ENCODE results near the gene DDX28.
"Not testable (repeated sequence)": the region's sequence is repeated elsewhere in the genome, so short reads cannot be mapped to it uniquely, and the experiment has no call there.

DDX28 gene

DNA sequence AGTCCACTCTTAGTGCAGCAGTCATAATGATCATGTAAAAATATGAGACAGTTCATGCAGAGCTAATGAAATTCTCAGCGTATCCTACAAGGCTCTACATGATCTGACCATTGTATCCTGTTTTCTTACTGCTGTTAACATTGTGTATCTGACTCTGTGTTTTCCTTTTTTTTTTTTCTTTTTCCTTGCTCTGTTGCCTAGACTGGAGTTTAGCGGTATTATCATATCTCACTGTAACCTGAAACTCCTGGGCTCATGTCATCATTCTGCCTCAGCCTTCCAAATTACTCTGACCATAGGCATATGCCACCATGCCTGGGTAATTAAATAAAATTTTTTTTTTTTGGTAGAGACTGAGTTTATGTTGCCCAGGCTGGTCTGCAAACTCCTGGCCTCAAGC is 12.2 kb upstream of the DDX28 start:
- no peak for DNase-seq

DNA sequence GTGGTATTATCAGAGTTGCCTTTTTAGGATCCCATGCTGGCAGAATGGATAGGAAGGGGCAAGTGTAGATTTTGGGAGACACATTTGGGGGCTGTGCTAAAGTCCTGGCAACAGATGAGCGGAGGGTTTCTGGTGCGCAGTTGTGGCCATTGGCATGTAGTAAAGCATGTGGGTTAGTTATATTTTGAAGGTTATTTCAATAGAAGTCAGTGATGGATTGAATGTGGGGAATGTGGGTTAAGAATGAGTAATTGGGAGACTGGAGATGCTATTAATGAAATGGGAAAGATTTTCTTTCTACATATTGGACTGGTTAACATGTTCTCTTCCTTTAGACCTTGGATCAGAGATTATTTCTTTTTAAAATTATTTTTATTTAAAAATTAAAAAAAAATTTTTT is 10.1 kb upstream of the DDX28 start:
- DNase-seq = no peak

DNA sequence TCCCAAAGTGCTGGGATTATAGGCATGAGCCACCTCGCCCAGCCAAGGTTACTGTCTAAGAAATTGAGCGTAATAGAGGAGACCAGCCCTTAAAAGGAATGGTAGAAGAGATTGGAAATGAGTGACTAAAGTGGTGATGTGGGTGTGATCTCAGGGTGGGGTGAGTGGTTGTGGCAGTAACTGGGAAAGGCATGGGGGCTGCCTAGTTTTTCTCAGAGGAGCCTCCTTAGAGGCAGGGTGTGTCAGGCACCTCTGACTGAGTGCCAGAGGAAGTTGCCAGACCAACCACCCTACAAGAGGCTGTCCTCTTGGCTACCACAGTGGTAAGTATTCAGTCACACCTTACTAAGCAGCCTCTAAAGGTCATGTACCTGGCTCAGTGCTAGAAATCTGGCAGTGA is 8.9 kb upstream of the DDX28 start:
- DNase-seq = no peak

DNA sequence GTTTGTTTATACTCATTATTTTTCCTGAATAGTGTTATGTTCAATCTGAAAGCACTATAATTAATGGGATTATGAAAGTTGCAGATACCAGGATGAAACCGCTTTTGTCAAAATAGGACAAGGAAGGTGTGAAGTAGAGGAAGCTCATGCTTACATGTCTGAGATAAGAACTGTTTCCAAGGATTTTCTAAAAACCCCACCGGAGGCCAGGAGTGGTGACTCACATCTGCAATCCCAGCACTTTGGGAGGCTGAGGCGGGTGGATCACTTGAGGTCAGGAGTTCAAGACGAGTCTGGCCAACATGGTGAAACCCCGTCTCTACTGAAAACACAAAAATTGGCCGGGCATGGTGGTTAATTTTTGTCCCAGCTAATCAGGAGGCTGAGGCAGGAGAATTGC is 7.1 kb upstream of the DDX28 start:
- DNase-seq = not testable (repeated sequence)

DNA sequence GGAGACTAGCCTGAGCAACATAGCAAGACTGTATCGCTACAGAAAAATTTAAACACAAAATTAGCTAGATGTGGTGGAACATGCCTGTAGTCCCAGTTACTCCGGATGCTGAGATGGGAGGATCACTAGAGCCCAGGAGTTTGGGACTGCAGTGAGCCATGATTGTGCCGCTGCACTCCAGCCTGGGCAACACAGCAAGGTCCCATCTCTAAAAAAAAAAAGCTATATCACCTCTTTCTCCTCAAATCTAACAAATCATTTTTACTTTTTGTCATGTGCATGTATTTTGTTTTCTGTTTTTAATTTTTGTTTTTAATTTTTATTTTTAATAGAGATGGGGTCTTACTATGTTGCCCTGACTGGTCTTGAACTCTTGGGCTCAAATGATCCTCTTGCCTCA is 6.0 kb upstream of the DDX28 start:
- no peak for DNase-seq

DNA sequence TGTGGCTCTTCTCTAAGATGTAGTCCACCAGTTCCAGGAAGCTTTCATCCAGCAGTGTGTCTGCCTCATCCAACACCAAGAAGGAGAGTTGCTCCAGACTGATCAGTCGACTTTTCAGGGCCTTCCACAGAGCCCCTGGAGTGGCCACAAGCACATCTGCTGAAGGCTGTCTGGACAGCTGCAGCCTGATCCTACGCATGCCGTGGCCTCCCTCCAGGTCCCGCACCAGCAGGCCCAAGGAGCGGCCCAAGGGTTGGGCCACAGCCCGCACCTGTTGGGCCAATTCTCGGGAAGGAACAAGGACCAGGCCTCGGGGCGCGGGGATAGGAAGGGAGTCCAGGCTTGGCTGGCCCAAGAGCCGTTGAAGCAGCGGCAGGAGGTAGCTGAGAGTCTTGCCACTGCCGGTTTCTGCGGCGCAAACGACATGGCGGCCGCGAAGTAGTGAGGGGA is 729 bp downstream of the DDX28 start:
- no peak for DNase-seq

DNA sequence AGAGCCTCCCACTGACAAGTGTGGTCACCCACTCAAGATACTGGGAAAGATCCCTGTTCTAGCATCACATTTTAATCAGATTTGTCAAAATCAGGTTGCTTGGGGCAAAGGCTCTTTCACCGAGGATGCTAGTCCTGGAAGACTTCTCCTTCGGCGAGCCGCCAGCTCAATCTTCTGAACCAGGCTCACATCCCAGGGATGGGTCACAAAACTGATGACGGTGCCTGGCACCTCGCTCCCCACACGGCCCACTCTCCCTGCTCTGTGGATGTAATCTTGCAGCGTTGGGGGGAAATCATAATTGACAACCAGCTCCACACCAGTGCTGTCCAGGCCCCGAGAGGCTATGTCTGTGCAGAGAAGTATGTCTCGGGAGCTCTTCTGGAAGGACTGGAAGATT is 1.5 kb downstream of the DDX28 start:
- no peak for DNase-seq

DNA sequence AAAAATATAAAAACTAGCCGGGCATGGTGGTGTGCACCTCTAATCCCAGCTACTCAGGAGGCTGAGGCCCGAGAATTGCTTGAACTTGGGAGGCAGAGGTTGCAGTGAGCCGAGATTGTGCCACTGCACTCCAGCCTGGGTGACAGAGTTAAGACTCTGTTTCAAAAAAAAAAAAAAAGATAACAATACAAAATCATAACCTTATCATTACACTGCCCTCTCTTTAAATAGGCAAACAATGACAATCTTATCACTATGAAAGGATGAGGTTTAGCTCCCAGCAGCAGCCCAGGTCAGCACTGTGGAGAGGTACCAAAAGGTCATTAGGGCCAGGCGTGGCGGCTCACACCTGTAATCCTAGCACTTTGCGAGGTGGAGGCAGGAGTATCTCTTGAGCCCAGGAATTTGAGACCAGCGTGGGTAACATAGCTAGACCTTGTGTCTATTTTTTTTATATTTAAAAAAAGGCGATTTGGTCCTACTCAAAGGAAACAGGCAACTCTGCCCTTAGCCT is 3.8 kb downstream of the DDX28 start:
- DNase-seq = no peak

DNA sequence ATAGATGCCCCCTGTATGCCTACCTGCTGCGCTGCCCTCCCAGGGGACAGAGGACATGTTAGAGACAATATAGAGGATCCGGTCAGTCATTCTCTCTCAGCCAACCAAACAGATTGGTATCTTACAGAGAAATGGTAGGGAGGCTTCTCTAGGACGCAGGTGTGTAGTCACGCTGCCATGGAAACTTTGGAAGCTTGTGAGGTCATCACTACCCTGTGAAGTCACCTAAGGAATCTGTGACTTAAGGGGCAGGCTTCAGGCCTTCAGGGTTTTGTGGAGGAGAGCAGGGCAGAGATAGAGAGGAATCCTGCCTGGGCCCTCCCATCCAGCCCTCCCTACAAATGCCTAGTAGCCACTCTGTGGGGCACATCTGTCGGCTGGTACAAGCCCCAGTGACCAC is 7.4 kb downstream of the DDX28 start, which contains the start of gene DPEP2NB:
DPEP2NB (minus strand) TSS at position 231 of the 400 bp plus-strand sequence; CDS start at position 90, 141 bp downstream.
- DNase-seq = no peak

DNA sequence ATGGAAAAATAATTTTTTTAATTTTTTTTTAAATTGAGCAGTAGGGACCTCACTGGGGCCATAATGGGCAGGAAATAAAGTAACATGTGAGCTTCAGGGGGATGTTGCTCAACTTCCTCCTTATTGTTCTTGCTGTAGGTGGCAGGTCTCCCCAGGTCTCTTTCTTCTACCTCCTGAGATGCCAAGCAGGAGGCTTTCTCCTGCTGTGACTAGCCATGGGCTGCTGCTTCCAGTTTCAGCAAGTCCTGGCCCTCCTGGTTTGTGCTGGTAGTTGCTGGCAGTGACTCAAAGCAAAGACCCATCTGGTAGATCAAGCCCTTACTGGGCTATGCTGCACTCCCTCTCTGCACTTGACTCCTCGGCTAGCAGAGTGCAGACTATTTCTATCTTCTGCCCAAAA is 9.6 kb downstream of the DDX28 start:
- DNase-seq = no peak

DNA sequence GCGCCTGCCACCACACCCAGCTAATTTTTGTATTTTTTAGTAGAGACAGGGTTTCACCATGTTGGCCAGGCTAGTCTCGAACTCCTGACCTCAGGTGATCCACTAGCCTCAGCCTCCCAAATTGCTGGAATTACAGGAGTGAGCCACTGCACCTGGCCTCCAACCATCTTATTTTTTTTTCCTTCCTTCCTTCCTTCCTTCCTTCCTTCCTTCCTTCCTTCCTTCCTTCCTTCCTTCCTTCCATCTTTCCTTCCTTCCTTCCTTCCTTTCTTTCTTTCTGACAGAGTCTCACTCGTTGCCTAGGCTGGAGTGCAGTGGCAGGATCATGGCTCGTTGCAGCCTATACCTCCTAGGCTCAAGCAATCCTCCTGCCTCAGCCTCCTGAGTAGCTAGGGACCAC is 13.2 kb downstream of the DDX28 start:
- DNase-seq = not testable (repeated sequence)

DNA sequence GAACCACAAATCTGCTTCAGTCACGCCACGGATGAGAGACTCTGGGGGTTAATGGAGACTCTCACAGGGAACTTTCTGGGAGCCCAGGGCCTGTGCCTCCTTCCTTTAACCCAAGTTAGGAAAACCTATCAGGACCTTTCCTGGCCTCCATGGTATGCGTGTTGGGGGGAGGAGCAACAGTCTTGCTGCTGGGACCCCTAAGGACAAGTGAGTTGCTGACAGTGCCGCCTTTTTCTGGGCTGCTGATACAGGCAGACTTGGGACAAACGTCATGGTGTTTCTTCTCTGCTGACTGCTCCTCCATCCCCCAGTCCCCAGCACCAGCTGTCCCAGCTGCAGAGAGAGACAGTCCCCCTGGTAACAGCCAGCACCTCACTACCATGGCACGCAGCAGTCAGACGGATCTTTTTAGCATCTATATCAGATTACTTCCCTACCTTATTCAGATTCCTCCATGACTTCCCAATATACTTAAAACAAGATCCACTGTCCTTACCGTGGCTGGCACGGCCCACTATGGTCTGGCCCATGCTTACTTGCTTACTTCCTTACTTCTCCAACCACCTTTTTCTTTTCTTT is 13.8 kb downstream of the DDX28 start:
- DNase-seq = no peak

DNA sequence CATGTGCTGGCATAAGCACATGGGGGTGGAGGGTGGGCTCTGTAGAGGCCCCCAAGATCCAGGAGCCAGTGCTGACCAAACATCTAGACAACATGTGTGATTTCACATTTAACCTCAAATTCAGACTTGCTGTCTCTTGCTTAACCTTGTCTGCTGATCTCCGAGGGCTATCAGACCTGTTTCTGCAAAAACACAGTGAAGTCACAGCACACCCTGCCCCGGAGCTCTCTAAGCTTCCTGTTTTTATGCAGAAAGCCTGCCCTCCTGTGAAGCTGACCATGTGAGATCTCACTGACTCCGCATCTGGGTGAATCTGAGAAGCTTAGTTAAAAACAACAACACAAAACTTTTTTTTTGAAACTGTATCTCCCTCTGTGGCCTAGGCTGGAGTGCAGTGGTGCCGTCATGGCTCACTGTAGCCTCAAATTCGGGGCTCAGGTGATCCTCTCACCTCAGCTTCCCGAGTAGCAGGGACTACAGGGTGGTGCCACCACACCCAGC is 17.2 kb downstream of the DDX28 start:
- peak; percentile 5 for DNase-seq

DNA sequence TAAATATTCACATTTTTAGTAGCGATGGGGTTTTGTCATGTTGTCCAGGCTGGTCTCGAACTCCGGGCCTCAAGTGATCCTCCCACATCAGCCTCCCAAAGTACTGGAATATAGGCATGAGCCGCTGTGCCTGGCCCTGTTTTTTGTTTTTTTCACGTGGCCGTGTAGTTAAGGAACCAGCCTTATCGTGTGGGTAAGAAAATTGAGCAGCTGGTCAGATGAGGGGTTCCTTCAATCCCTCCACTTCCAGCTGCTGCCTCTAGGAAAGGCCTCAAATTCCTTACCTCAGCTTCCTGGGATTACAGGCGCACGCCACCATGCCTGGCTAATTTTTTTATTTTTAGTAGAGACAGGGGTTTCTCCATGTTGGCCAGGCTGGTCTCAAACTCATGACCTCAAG is 17.8 kb downstream of the DDX28 start:
- DNase-seq = no peak

DNA sequence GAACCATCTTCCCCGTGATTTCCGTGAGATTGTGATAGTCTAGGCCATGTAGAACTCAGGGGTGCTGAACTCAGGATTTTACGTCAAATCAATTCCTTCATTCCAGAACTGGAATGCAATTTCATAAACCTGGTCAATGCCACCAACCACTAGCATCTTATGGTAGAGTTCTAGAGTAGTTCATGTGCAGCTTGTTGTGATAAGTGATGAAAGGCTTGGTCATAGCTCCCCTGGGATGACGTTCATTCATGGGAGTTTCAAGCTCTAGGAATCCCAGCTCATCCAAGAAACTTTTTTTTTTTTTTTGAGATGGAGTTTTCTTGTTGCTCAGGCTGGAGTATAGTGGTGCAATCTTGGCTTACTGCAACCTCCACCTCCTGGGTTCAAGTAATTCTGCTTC is 20.0 kb downstream of the DDX28 start:
- DNase-seq = no peak

DNA sequence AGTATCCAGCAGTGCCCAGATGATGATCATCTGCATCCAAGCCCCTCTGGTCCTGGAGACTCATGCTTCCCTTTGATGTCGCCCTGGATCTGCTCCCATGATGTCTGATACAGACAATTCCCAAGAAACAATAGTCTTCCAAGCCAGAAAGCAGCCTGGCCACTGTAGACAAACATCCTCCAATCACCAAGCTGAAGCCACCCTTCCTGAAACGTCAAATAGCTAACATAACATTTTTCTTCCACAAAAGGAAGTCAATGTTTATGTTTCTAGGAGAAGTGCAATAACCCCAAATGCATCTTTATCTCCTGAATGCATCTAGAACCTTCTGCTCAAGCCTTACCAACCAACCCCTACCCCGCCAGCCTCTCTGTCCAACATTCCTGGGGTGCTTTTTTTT is 22.6 kb downstream of the DDX28 start:
- DNase-seq = no peak

DNA sequence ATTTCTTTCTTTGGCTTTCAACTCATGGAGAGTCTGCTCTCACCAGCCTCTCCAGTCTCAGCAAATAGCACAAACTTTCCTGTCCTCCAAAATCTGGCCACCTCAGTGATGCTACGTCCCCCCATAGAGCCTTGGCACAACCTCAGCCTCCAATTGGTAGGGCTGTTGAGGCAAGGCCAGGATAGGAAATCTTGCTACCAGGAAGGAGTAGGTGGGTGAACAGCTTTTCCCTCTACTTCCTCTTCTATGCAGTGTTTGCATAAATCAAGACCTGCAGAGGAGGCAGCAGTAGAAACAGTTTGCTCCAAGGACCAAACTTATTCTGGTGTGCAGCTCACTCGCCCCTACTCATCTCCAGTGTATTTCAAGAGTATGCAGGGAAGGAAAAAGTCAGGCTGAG is 23.0 kb downstream of the DDX28 start:
- DNase-seq = no peak

DNA sequence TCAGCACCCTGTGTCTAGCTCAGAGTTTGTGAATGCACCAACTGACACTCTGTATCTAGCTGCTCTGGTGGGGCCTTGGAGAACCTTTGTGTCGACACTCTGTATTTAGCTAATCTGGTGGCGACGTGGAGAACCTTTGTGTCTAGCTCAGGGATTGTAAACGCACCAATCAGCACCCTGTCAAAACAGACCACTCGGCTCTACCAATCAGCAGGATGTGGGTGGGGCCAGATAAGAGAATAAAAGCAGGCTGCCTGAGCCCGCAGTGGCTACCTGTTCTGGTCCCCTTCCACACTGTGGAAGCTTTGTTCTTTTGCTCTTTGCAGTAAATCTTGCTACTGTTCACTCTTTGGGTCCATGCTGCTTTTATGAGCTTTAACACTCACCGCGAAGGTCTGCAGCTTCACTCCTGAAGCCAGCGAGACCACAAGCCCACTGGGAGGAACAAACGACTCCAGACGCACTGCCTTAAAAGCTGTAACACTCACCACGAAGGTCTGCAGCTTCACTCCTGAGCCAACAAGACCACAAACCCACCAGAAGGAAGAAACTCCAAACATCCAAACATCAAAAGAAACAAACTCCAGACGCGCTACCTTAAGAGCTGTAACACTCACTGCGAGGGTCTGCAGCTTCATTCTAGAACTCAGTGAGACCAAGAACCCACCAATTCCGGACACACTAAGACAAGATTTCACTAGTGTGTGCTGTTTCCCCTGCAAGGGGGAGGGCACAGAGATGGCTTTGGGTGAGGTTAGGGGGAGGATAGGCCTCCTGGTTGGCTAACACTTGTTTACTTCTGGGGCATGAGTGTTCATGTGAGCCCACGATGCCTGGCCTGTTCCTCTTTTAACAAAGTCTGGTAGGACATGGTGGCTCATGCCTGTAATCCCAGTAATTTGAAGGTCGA is 24.0 kb downstream of the DDX28 start, which contains the start of gene DPEP2:
DPEP2 (minus strand) TSS at position 706 of the 910 bp plus-strand sequence. CDS start 6,272 bp downstream, outside the sequence.
- DNase-seq = not testable (repeated sequence)

DNA sequence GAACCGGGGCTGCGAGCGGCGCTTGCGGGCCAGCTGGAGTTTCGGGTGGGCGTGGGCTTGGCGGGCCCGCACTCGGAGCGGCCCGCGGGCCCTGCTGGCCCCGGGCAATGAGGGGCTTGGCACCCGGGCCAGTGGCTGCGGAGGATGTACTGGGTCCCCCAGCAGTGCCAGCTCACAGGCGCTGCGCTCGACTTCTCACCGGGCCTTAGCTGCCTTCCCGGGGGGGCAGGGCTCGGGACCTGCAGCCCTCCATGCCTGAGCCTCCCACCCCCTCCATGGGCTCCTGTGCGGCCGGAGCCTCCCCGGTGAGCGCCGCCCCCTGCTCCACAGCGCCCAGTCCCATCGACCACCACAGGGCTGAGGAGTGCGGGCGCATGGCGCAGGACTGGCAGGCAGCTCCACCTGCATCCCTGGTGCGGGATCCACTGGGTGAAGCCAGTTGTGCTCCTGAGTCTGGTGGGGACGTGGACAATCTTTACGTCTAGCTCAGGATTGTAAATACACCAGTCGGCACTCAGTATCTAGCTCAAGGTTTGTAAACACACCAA is 24.7 kb downstream of the DDX28 start:
- not testable (repeated sequence) for DNase-seq

DNA sequence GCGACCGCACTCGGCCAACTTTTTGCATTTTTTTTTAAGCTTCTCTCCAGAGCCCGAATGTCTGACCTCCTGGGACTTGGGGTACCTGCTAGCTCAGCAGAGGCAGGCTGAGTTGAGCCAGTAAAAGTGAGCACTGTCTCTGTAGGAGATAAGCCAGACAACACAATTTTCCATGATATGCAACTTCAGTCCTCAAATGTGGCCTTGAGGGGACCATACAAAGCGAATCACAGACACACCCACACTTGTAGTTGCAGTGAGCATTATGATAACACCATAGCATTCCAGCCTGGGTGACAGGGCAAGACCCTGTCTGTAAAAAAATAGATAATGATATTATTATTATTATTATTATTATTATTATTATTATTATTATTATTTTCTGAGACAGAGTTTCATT is 26.4 kb downstream of the DDX28 start:
- no peak for DNase-seq

DNA sequence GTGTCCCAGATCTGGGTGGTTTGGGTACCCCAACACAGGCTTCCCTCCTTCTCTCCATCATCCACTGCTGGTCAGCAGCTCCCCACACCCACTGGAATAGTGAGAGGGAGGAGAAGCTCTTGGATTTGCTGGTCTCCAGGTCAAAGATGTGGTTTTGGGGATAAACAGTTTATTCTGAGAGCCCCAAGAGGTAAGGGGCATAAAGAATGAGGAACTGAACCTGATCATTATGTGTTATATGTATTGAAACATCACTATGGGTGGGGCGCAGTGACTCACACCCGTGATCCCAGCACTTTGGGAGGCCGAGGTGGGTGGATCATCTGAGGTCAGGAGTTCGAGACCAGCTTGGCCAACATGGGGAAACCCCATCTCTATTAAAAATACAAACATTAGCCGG is 27.6 kb downstream of the DDX28 start:
- DNase-seq = no peak

DNA sequence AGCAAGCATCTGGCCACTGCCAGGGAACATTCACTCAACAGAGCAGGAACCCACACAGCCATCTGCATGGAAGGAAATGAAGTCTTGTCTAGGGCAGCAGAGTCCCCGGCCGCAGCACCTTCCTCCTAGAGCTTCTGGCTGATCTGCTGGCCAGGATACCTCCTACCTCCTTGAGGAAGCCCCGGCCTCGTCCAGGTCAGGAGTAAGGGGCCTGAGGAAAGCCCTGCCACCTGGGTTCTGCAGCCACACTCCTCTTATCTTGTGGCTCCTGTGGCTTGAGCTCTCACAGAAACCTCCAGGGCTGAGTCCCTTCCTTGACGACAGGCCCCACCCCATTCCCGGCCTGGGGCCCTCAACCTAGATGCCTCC is 29.0 kb downstream of the DDX28 start:
- DNase-seq = not testable (repeated sequence)

DNA sequence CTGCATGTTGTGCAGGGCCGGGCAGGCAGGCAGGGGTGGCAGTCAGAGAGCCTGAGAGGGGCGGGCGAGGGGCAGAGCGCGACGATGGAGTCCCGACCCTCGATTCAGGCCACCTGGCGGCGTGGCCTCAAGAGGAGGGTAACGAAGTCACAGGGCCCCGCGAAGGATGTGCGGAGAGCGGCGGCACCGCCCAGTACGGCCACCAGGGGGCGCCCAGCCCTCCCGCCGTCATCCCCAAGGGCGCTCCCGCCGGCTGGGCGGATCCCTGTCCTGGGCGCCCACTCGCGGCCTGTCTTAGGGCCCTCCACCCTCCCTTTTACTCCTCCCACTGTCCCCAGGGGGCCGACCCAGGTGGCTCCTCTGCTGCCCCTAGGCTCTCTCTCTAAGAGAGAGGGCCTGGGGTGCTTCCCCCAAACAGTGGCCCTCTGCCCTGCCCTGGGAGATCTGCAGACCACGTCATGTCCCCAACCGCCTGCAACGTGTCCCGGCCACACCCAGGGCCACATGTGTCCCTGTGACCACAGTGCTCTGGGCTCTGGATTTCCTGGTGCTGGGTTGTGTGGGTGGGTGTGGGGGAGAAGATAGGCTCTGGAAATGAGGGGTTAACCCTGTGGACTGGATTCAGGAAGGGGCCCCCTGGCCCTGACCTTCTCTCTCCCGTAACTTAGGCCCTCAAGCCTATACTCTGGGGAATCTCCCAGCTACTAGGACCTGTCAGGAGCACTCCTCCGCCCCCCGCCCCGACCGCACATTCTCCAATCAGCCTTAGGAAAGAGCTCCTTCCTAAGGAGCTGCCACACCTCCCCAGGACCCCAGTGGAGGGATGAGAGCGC is 29.6 kb downstream of the DDX28 start:
- peak; percentile 86 for DNase-seq
